ENCODE results near the gene AP2A1.
"Not testable (repeated sequence)": the region's sequence is repeated elsewhere in the genome, so short reads cannot be mapped to it uniquely, and the experiment has no call there.

AP2A1 gene

DNA sequence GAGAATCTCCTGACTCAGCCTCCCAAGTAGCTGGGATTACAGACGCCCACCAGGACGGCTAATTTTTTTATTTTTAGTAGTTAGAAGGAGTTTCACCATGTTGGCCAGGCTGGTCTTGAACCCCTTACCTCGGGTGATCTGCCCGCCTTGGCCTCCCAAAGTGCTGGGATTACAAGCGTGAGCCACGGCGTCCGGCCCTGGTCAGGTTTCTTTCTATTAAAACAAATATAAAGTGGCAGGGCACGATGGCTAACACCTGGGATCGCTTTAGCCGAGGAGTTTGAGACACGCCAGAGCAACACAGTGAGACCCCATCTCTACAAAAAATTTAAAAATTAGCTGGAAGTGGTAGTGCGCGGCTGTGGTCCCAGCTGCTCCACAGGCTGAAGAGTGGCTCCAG is 49.8 kb downstream of the AP2A1 start:
- no peaks in the 10 kb centered on the region for H3K9me3 ChIP-seq (ENCODE audit: severe bottlenecking)
- no peak for DNase-seq
- peak overlapping the region; percentile 99 for H3K27ac ChIP-seq
- H3K36me3 ChIP-seq, result peaks cover 12% of the 10 kb centered on the region
- TF ChIP-seq, protein P1, sequence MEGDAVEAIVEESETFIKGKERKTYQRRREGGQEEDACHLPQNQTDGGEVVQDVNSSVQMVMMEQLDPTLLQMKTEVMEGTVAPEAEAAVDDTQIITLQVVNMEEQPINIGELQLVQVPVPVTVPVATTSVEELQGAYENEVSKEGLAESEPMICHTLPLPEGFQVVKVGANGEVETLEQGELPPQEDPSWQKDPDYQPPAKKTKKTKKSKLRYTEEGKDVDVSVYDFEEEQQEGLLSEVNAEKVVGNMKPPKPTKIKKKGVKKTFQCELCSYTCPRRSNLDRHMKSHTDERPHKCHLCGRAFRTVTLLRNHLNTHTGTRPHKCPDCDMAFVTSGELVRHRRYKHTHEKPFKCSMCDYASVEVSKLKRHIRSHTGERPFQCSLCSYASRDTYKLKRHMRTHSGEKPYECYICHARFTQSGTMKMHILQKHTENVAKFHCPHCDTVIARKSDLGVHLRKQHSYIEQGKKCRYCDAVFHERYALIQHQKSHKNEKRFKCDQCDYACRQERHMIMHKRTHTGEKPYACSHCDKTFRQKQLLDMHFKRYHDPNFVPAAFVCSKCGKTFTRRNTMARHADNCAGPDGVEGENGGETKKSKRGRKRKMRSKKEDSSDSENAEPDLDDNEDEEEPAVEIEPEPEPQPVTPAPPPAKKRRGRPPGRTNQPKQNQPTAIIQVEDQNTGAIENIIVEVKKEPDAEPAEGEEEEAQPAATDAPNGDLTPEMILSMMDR (IDR thresholded peaks at IDR 0.05; ENCODE audit: low read depth, low read length), result no peak
- H3K27me3 ChIP-seq (ENCODE audit: insufficient read depth, low read depth, severe bottlenecking), result no peaks in the 10 kb centered on the region
- H3K4me3 ChIP-seq (ENCODE audit: low read depth, low read length), result no peak overlapping the region

DNA sequence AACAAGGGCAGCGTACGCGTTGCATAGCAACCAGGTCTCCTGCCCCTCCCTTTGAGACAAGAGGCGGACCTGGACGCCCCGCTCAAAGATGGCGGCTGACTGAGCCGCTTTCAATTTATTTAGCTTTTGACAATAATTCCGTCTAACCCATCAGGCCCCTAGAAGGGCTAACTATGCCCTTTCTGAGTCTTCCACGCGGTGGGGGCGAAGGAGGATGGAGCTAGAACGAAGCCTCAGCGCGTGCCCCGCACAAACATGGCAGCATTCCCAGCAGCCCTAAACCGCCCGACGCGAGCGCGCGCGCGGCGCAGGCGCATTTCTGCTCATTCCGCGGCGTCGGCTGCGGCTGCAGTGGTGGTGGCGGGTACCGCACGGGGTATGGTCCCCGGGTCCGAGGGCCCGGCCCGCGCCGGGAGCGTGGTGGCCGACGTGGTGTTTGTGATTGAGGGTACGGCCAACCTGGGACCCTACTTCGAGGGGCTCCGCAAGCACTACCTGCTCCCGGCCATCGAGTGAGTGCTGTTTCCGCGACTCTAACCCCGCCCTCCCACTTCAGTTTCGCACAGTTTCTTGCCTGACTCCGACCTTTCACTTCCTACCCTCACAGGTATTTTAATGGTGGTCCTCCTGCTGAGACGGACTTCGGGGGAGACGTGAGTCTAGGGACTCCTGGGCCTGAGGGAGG is 51.3 kb downstream of the AP2A1 start, which contains the start of gene MED25:
MED25 (plus strand) TSS at position 326 of the 685 bp plus-strand sequence; CDS start at position 379, 53 bp downstream.
- H3K27ac ChIP-seq, result peak within 1 kb of the TSS; percentile 99
- no peaks in the 10 kb centered on the region for H3K9me3 ChIP-seq (ENCODE audit: severe bottlenecking)
- peak; percentile 85 for DNase-seq

DNA sequence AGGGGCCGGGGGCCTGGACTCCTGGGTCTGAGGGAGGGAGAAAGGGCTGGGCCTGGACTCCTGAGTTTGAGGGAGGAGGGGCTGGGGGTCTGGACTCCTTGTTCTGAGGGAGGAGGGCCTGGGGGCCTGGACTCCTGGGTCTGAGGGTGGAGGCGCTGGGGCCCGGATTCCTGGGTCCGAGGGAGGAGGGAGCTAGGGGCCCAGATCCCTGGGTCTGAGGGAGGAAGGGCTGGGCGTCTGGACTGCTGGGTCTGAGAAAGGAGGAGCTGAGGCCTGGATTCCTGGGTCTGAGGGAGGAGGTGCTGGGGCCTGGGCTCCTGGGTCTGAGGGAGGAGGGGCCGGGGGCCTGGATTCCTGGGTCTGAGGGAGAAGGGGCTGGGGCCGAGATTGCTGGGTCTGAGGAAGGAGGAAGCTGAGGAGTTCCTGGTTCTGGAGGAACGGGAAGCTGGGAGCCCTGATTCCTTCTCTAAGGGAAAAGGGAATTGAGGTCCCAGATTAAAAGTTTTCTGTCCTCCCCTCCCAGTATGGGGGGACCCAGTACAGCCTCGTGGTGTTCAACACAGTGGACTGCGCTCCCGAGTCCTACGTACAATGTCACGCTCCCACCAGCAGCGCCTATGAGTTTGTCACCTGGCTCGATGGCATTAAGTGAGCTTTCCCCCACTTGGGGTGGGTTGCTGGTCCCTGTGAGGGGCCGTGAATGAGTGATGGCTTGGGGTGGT is 52.0 kb downstream of the AP2A1 start:
- peaks cover 24% of the 10 kb centered on the region for H3K36me3 ChIP-seq
- peak overlapping the region; percentile 99 for H3K27ac ChIP-seq
- no peak for DNase-seq
- TF ChIP-seq, protein P1 (IDR thresholded peaks at IDR 0.05; ENCODE audit: low read depth, low read length), result no peak
- no peaks in the 10 kb centered on the region for H3K9me3 ChIP-seq (ENCODE audit: severe bottlenecking)
- no peaks in the 10 kb centered on the region for H3K27me3 ChIP-seq (ENCODE audit: insufficient read depth, low read depth, severe bottlenecking)
- peak overlapping the region; percentile 88 for H3K4me3 ChIP-seq (ENCODE audit: low read depth, low read length)

More for the DNA sequence above, 51.3 kb downstream of the AP2A1 start, which contains the start of gene MED25:
- Histone ChIP-seq H3K4me3 (ENCODE audit: low read depth, low read length) (peak within 1 kb of the TSS; percentile 88), H3K27me3 (ENCODE audit: insufficient read depth, low read depth, severe bottlenecking) (no peaks in the 10 kb centered on the region), H3K36me3 (peaks cover 17% of the 10 kb centered on the region)
- TF ChIP-seq, protein P1 (IDR thresholded peaks at IDR 0.05; ENCODE audit: low read depth, low read length), result 0 out of 2 replicates have a peak, but pooled peaks have one; percentile 10

DNA sequence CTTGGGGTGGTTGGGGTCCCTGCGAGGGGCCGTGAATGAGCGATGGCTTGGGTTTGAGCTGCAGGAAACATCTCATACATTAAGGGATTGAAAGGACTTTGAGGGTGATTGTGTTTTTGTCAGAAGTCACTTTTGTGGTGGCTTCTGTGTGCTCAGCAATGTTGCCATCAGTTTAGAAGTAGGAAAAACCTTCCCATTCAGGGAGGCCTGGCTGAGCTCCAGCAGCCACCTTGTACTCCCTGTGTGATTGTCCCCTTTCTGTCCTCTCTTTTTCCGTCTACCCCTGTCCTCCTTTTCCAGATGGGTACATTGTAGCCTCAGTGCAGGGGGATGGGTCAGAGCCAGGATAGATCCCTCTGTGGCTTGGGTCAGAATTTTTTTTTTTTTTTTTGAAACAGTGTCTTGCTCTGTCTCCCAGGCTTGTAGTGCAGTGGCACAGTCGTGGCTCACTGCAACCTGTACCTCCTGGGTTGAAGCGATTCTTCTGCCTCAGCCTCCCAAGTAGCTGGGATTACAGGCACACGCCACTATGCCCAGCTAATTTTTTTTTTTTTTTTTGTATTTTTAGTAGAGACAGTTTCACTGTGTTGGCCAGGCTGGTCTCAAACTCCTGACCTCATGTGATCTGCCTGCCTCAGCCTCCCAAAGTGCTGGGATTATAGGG is 52.8 kb downstream of the AP2A1 start:
- H3K27me3 ChIP-seq (ENCODE audit: insufficient read depth, low read depth, severe bottlenecking); H3K9me3 ChIP-seq (ENCODE audit: severe bottlenecking); DNase-seq: not testable (repeated sequence)
- peaks cover 29% of the 10 kb centered on the region for H3K36me3 ChIP-seq
- H3K27ac ChIP-seq, result peak overlapping the region; percentile 99
- H3K4me3 ChIP-seq (ENCODE audit: low read depth, low read length), result peak overlapping the region; percentile 88

DNA sequence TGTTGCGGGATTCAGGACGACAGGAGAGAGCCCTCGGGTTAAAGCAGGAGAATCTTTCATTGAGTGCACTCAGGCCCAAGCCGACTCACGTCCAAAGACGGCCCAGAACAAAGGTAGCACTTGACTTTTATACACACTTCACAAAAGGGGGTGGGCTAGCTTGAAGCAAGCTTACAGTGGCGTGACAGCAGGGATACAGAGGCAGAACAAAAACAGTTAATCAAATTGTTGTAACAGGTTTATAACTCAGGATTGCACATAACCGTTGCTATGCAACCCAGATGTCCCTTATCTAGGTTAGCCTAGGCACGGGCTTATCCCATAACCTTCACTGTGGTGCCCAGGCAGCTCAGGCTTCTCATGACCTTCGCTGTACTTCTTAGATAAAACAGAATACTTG is 53.3 kb downstream of the AP2A1 start:
- Histone ChIP-seq H3K27me3 (ENCODE audit: insufficient read depth, low read depth, severe bottlenecking) (no peaks in the 10 kb centered on the region), H3K36me3 (peaks cover 34% of the 10 kb centered on the region), H3K4me3 (ENCODE audit: low read depth, low read length) (peak overlapping the region; percentile 3; the same call in 1 of the 2 replicates), H3K9me3 (ENCODE audit: severe bottlenecking) (no peaks in the 10 kb centered on the region), H3K27ac (peak overlapping the region; percentile 99)
- peak; percentile 29 for DNase-seq
- TF ChIP-seq, protein P1 (IDR thresholded peaks at IDR 0.05; ENCODE audit: low read depth, low read length), result no peak

DNA sequence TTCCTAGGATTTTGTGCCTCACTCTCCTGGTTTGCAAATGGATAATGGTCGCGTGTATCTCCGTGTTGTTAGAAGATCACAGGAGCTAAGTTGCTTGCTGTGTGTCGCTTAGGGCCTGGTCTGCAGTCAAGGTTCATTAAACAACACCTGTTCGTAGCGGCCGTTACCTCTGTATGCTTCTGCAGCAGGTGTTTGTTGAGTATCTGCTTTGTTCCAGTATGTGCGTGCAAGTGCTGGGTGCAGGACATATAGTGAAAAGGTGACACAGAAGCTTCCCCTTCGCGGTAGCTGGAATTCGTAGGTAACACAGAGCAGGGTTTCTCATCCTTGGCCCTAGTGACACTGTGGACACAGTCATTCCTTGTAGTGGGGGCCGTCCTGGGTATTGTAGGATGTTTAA is 56.7 kb downstream of the AP2A1 start:
- Histone ChIP-seq H3K27me3 (ENCODE audit: insufficient read depth, low read depth, severe bottlenecking) (no peaks in the 10 kb centered on the region), H3K4me3 (ENCODE audit: low read depth, low read length) (no peak overlapping the region), H3K9me3 (ENCODE audit: severe bottlenecking) (no peaks in the 10 kb centered on the region), H3K27ac (no peak overlapping the region), H3K36me3 (peaks cover 50% of the 10 kb centered on the region)
- no peak for DNase-seq
- TF ChIP-seq, protein P1 (IDR thresholded peaks at IDR 0.05; ENCODE audit: low read depth, low read length), result no peak

Data from WERI-Rb-1 (cell line).